Neural cell (in vitro differentiated cells): ENCODE measurements around the gene EXOC2. TPM values are rescaled to one million over a fixed set of nuclear protein-coding genes. Genes with fewer than 3 reads are reported as not detected.

Experiments used
- H2AFZ ChIP-seq: fragments of 200-600, 300-800 bp; sonication (generic), shearing (Covaris generic); 2 replicates; pipeline ENCODE4 v1.6.0; 2014; ENCODE audit warnings: low read depth, mild to moderate bottlenecking, antibody characterized with exemption, low read length, moderate library complexity
- H3F3A ChIP-seq: fragments of 200-600 bp; shearing (Covaris generic); 2 replicates; pipeline ENCODE4 v1.6.1; 2016; ENCODE audit warnings: mild to moderate bottlenecking, moderate library complexity, mixed read lengths, antibody characterized with exemption, low read length; ENCODE audit not compliant: insufficient read depth, poor library complexity, severe bottlenecking
- H3K27ac ChIP-seq: fragments of 200-600, 300-800 bp; sonication (generic), shearing (Covaris generic); 2 replicates; pipeline ENCODE4 v1.5.1; 2014; ENCODE audit warnings: mild to moderate bottlenecking, low read length, moderate library complexity
- H3K27me3 ChIP-seq: fragments of 300-800, 200-600 bp; sonication (generic), shearing (Covaris generic); 2 replicates; pipeline ENCODE4 v1.6.0; 2014; ENCODE audit warnings: mild to moderate bottlenecking, low read depth, low read length, moderate library complexity; ENCODE audit not compliant: insufficient read depth
- H3K36me3 ChIP-seq: fragments of 300-800, 200-600 bp; sonication (generic), shearing (Covaris generic); 2 replicates; pipeline ENCODE4 v1.5.1; 2014; ENCODE audit warnings: mild to moderate bottlenecking, antibody characterized with exemption, low read length, moderate library complexity; ENCODE audit not compliant: insufficient read depth
- H3K4me2 ChIP-seq: fragments of 300-800, 200-600 bp; sonication (generic), shearing (Covaris generic); 2 replicates; pipeline ENCODE4 v1.6.0; 2014; ENCODE audit warnings: mild to moderate bottlenecking, low read length
- H3K4me3 ChIP-seq: fragments of 300-800, 200-600 bp; sonication (generic), shearing (Covaris generic); 2 replicates; pipeline ENCODE4 v1.5.1; 2014; ENCODE audit warnings: mild to moderate bottlenecking, low read length, moderate library complexity
- H3K79me2 ChIP-seq: fragments of 200-600 bp; shearing (Covaris generic); replicated peaks from 2 replicates; pipeline ENCODE4 v1.6.0; 2014; ENCODE audit warnings: mild to moderate bottlenecking, low read length, moderate library complexity; ENCODE audit not compliant: insufficient read depth
- H3K9ac ChIP-seq: fragments of 300-800, 200-600 bp; sonication (generic), shearing (Covaris generic); 2 replicates; pipeline ENCODE4 v1.6.1; 2016; ENCODE audit warnings: mild to moderate bottlenecking, low read length, mixed read lengths
- H3K9me2 ChIP-seq: fragments of 200-600 bp; shearing (Covaris generic); 2 replicates; pipeline ENCODE4 v1.6.1; 2016; ENCODE audit warnings: mild to moderate bottlenecking, low read length, mixed read lengths; ENCODE audit not compliant: insufficient read depth
- H3K9me3 ChIP-seq: fragments of 200-600, 300-800 bp; sonication (generic), shearing (Covaris generic); 2 replicates; pipeline ENCODE4 v1.6.1; 2016; ENCODE audit warnings: mild to moderate bottlenecking, mixed run types, low read length, moderate library complexity, mixed read lengths
- H4K20me1 ChIP-seq: fragments of 200-600 bp; shearing (Covaris generic); 2 replicates; pipeline ENCODE4 v1.6.1; 2016; ENCODE audit warnings: mild to moderate bottlenecking, mixed run types; ENCODE audit not compliant: insufficient read depth
- EP300 ChIP-seq: fragments of 450-650 bp; conservative IDR thresholded peaks from 2 replicates; pipeline ENCODE4 v1.6.1; 2014; ENCODE audit warnings: antibody characterized with exemption, mild to moderate bottlenecking, moderate library complexity; ENCODE audit not compliant: poor library complexity, severe bottlenecking
- EZH2 ChIP-seq: fragments of 200-600, 300-800 bp; shearing (Covaris generic), sonication (generic); IDR thresholded peaks from 2 replicates; pipeline ENCODE4 v1.6.1; 2014; ENCODE audit warnings: antibody characterized with exemption, low read length, borderline replicate concordance, mild to moderate bottlenecking; ENCODE audit not compliant: insufficient read depth, poor library complexity, severe bottlenecking
- MXI1 ChIP-seq: fragments of 450-650 bp; conservative IDR thresholded peaks from 2 replicates; pipeline ENCODE4 v1.6.1; 2014; ENCODE audit warnings: antibody characterized with exemption, mild to moderate bottlenecking; ENCODE audit not compliant: poor library complexity, severe bottlenecking
- POLR2AphosphoS5 ChIP-seq: IDR thresholded peaks from 2 replicates; pipeline ENCODE4 v1.6.1; 2012
- RAD21 ChIP-seq: fragments of 450-650 bp; conservative IDR thresholded peaks from 2 replicates; pipeline ENCODE4 v1.6.1; 2014; ENCODE audit warnings: antibody characterized with exemption, mild to moderate bottlenecking, moderate library complexity
- REST ChIP-seq: IDR thresholded peaks from 2 replicates; pipeline ENCODE4 v1.6.1; 2012; ENCODE audit warnings: borderline replicate concordance
- SMC3 ChIP-seq: fragments of 450-650 bp; conservative IDR thresholded peaks from 2 replicates; pipeline ENCODE4 v1.6.1; 2014; ENCODE audit warnings: antibody characterized with exemption, mild to moderate bottlenecking, moderate library complexity; ENCODE audit not compliant: poor library complexity
- TAF1 ChIP-seq: IDR thresholded peaks from 2 replicates; pipeline ENCODE4 v1.6.1; 2012; ENCODE audit warnings: low read depth
- polyA plus RNA-seq: library from polyadenylated mRNA; depleted of rRNA; stranded (reverse); fragments of >200 nt; gene quantifications from 2 replicates; pipeline ENCODE4 v1.2.3, GENCODE V29; 2014
- TF ChIP-seq, protein P1 (sequence below): fragments of 450-650 bp; IDR thresholded peaks from 2 replicates; pipeline ENCODE4 v1.5.1; 2014; ENCODE audit warnings: antibody characterized with exemption, mild to moderate bottlenecking, moderate library complexity; ENCODE audit not compliant: poor library complexity, severe bottlenecking

The EXOC2 gene
- polyA plus RNA-seq, 1 donor from 2014 or later: 38.6 TPM

GRCh38 chr6:473356-473755 lies 219.6 kb downstream of the EXOC2 start:
- Histone ChIP-seq H2AFZ (no peak overlapping the region), H3K9me3 (no peaks in the 10 kb centered on the region), H3F3A (no peaks in the 10 kb centered on the region), H3K4me2 (no peak overlapping the region), H3K27ac (no peak overlapping the region), H3K9me2 (no peaks in the 10 kb centered on the region), H3K36me3 (no peaks in the 10 kb centered on the region), H4K20me1 (no peaks in the 10 kb centered on the region), H3K4me3 (no peak overlapping the region), H3K27me3 (no peaks in the 10 kb centered on the region), H3K79me2 (no peaks in the 10 kb centered on the region), H3K9ac (no peak overlapping the region)
- TF ChIP-seq EP300 (no peak), TAF1 (no peak), EZH2 (no peak), REST (no peak), MXI1 (no peak), POLR2AphosphoS5 (no peak), RAD21 (no peak), SMC3 (no peak)
- TF ChIP-seq, protein P1, sequence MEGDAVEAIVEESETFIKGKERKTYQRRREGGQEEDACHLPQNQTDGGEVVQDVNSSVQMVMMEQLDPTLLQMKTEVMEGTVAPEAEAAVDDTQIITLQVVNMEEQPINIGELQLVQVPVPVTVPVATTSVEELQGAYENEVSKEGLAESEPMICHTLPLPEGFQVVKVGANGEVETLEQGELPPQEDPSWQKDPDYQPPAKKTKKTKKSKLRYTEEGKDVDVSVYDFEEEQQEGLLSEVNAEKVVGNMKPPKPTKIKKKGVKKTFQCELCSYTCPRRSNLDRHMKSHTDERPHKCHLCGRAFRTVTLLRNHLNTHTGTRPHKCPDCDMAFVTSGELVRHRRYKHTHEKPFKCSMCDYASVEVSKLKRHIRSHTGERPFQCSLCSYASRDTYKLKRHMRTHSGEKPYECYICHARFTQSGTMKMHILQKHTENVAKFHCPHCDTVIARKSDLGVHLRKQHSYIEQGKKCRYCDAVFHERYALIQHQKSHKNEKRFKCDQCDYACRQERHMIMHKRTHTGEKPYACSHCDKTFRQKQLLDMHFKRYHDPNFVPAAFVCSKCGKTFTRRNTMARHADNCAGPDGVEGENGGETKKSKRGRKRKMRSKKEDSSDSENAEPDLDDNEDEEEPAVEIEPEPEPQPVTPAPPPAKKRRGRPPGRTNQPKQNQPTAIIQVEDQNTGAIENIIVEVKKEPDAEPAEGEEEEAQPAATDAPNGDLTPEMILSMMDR: no peak

- Histone ChIP-seq H3K27me3 (no peaks in the 10 kb centered on the region), H3K9ac (no peak overlapping the region)
Measured at GRCh38 chr6:470901-471448, 222.0 kb downstream of the EXOC2 start.

More at GRCh38 chr6:470901-471448, 222.0 kb downstream of the EXOC2 start:
- Histone ChIP-seq H4K20me1 (no peaks in the 10 kb centered on the region), H3K9me3 (no peaks in the 10 kb centered on the region), H2AFZ (no peak overlapping the region), H3K36me3 (no peaks in the 10 kb centered on the region), H3K9me2 (no peaks in the 10 kb centered on the region), H3K79me2 (no peaks in the 10 kb centered on the region), H3K4me3 (no peak overlapping the region), H3K27ac (no peak overlapping the region), H3F3A (no peaks in the 10 kb centered on the region), H3K4me2 (no peak overlapping the region)
- TF ChIP-seq, protein P1: no peak
- no peak for TF ChIP-seq MXI1
- TF ChIP-seq POLR2AphosphoS5: no peak
- TF ChIP-seq EZH2: no peak
